Neural cell (in vitro differentiated cells): Measurements from ENCODE around the gene GPSM3.

Source experiments
- CTCF ChIP-seq: fragments of 450-650 bp; IDR thresholded peaks from 2 replicates; pipeline ENCODE4 v1.5.1; 2014; ENCODE audit warnings: antibody characterized with exemption, mild to moderate bottlenecking, moderate library complexity; ENCODE audit not compliant: poor library complexity, severe bottlenecking
- EP300 ChIP-seq: fragments of 450-650 bp; conservative IDR thresholded peaks from 2 replicates; pipeline ENCODE4 v1.6.1; 2014; ENCODE audit warnings: antibody characterized with exemption, mild to moderate bottlenecking, moderate library complexity; ENCODE audit not compliant: poor library complexity, severe bottlenecking
- POLR2AphosphoS5 ChIP-seq: IDR thresholded peaks from 2 replicates; pipeline ENCODE4 v1.6.1; 2012
- TAF1 ChIP-seq: IDR thresholded peaks from 2 replicates; pipeline ENCODE4 v1.6.1; 2012; ENCODE audit warnings: low read depth

- TF ChIP-seq EP300 (no peak), CTCF (no peak), TAF1 (no peak), POLR2AphosphoS5 (no peak)
Observed at GRCh38 chr6:32181915-32182529, 10.4 kb downstream of the GPSM3 start.
